GM12875 (cell line): ENCODE measurements around the gene FGL2.
"Not testable (repeated sequence)": the region's sequence is repeated elsewhere in the genome, so short reads cannot be mapped to it uniquely, and the experiment has no call there.

Source experiments
- H3K4me3 ChIP-seq: one replicate; pipeline ENCODE4 v1.5.1; 2011; ENCODE audit warnings: low read depth, low read length, control low read depth
- CTCF ChIP-seq: IDR thresholded peaks from 2 replicates; pipeline ENCODE4 v1.5.1; 2011; ENCODE audit warnings: low read depth, mild to moderate bottlenecking, control low read depth, inconsistent platforms, low read length, moderate library complexity, borderline replicate concordance; ENCODE audit not compliant: insufficient read depth

Gene FGL2

GRCh38 chr7:77184990-77185389, 14.6 kb downstream of the FGL2 start:
- no peak for TF ChIP-seq CTCF

GRCh38 chr7:77184463-77184862, 15.2 kb downstream of the FGL2 start:
- TF ChIP-seq CTCF = no peak
- H3K4me3 ChIP-seq = no peak overlapping the region

More at GRCh38 chr7:77184990-77185389, 14.6 kb downstream of the FGL2 start:
- no peak overlapping the region for H3K4me3 ChIP-seq

GRCh38 chr7:77182261-77182660, 17.4 kb downstream of the FGL2 start:
- no peak overlapping the region for H3K4me3 ChIP-seq

GRCh38 chr7:77181734-77182133, 17.9 kb downstream of the FGL2 start:
- H3K4me3 ChIP-seq = no peak overlapping the region
- no peak for TF ChIP-seq CTCF

More at GRCh38 chr7:77182261-77182660, 17.4 kb downstream of the FGL2 start:
- no peak for TF ChIP-seq CTCF

GRCh38 chr7:77181015-77181595, 18.5 kb downstream of the FGL2 start:
- no peak overlapping the region for H3K4me3 ChIP-seq
- TF ChIP-seq CTCF = no peak

- not testable (repeated sequence) for H3K4me3 ChIP-seq
Observed at GRCh38 chr7:77178024-77178423, 21.6 kb downstream of the FGL2 start.

- not testable (repeated sequence) for H3K4me3 ChIP-seq
Observed at GRCh38 chr7:77177321-77177904, 22.2 kb downstream of the FGL2 start.

GRCh38 chr7:77175274-77175800, 24.3 kb downstream of the FGL2 start:
- not testable (repeated sequence) for H3K4me3 ChIP-seq

- H3K4me3 ChIP-seq = not testable (repeated sequence)
Observed at GRCh38 chr7:77174418-77174817, 25.2 kb downstream of the FGL2 start.

GRCh38 chr7:77172437-77173172, 27.0 kb downstream of the FGL2 start:
- H3K4me3 ChIP-seq = not testable (repeated sequence)

- H3K4me3 ChIP-seq = not testable (repeated sequence)
Observed at GRCh38 chr7:77171073-77171472, 28.5 kb downstream of the FGL2 start.
